ENCODE data around the gene TIGD7. TPM values are rescaled to one million over a fixed set of nuclear protein-coding genes. Genes with fewer than 3 reads are reported as not detected.

TIGD7 gene
- total RNA-seq, 1 donor from 2014 or later = 2.2 TPM

DNA sequence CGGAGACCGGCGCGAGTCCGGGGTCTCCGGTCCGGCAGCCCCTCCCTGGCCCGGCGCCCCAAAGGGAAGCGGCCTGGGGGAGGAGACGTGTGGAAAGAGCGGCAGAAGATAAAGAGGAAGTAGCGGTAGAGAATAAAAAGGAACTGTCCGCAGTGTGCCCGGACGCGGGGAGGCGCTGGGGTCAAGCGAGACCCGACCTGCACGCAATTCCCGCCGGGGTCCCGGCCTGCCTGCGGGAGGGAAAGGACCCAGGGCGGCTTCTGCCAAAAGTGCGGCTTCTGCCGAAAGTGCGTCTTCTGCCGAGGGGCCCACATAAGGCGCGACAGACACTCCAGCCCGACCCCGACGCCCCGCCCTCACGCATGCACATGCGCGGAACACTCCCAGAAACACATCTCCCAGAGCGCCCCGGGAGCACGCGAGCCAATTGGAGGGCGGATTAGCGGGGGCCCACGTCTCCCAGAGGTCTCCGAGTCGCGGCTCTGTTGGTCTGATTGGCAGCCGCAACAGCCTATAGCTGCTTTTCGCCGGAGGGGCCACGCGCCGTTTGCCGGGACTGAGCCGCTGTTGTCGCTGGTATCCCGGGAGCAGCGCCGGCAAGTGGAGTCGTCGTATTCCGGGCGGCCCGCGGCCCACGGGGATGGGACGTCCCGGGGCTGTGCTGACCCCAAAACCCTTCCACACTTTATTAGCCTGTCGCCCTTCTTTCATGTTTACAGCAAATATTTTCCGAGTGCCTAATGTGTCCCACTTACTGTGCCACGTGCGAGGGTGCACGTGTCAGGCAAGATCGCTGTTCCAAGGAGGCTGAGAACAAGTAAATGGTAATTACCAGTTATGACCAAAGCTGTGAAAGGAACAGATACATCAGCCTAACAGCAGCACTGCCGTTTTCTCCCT lies 40.8 kb downstream of the TIGD7 start:
- peaks cover 0 to 9% of the 10 kb centered on the region in 2 donors for H3K36me3 ChIP-seq
- peak in 1 of 2 donors; percentile 96 for DNase-seq (ENCODE audit: extremely low spot score in 2 of 2)
- peaks cover 18% of the 10 kb centered on the region for H3K4me1 ChIP-seq
- H3K9me3 ChIP-seq = no peaks in the 10 kb centered on the region
- H3K4me3 ChIP-seq = peak overlapping the region; percentile 59 to 94
- TF ChIP-seq POLR2A (IDR thresholded peaks at IDR 0.05) (peak in 1 of 2 donors; percentile 81), POLR2AphosphoS5 (IDR thresholded peaks at IDR 0.05; ENCODE audit: insufficient read depth in 1 of 2, low read depth in 1 of 2) (peak; percentile 81 to 96)
- TF ChIP-seq, protein P1, sequence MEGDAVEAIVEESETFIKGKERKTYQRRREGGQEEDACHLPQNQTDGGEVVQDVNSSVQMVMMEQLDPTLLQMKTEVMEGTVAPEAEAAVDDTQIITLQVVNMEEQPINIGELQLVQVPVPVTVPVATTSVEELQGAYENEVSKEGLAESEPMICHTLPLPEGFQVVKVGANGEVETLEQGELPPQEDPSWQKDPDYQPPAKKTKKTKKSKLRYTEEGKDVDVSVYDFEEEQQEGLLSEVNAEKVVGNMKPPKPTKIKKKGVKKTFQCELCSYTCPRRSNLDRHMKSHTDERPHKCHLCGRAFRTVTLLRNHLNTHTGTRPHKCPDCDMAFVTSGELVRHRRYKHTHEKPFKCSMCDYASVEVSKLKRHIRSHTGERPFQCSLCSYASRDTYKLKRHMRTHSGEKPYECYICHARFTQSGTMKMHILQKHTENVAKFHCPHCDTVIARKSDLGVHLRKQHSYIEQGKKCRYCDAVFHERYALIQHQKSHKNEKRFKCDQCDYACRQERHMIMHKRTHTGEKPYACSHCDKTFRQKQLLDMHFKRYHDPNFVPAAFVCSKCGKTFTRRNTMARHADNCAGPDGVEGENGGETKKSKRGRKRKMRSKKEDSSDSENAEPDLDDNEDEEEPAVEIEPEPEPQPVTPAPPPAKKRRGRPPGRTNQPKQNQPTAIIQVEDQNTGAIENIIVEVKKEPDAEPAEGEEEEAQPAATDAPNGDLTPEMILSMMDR (IDR thresholded peaks at IDR 0.05) = no peak
- peak overlapping the region; percentile 99 for H3K27ac ChIP-seq
- no peaks in the 10 kb centered on the region for H3K27me3 ChIP-seq
- intact Hi-C loops (cut with DNase I) = loop anchor here (2.0 kb wide), 1 partner anchor 18 kb away; the partner anchor contains the start of gene ZNF263

DNA sequence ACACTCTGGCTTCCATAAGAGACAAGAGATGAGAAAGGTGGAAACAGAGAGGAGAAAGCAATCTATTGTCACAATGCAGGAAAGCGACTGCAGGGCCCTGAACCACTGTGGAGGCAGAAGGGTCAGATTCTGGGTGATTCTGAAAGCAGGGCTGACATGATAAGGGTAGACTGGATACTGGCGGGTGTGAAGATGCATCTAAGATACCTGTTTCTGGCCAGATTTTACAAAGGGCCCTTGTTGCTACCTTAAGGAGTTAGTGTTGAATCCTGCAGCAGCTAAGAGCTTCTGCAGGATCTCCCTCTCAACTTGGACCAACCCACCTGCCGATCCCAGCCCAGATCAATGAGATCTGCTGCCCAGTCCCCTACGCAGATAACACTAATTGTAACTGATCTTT lies 42.7 kb downstream of the TIGD7 start:
- Histone ChIP-seq H3K27me3 (no peaks in the 10 kb centered on the region), H3K36me3 (peaks cover 0 to 9% of the 10 kb centered on the region in 2 donors), H3K27ac (no peak overlapping the region), H3K4me3 (no peak overlapping the region), H3K9me3 (no peaks in the 10 kb centered on the region), H3K4me1 (peaks cover 18% of the 10 kb centered on the region)
- TF ChIP-seq POLR2AphosphoS5 (IDR thresholded peaks at IDR 0.05; ENCODE audit: insufficient read depth in 1 of 2, low read depth in 1 of 2) (no peak), POLR2A (IDR thresholded peaks at IDR 0.05) (no peak)
- TF ChIP-seq, protein P1 (IDR thresholded peaks at IDR 0.05) = no peak
- intact Hi-C loops (cut with DNase I) = no loop called here
- DNase-seq (ENCODE audit: extremely low spot score in 2 of 2) = no peak

DNA sequence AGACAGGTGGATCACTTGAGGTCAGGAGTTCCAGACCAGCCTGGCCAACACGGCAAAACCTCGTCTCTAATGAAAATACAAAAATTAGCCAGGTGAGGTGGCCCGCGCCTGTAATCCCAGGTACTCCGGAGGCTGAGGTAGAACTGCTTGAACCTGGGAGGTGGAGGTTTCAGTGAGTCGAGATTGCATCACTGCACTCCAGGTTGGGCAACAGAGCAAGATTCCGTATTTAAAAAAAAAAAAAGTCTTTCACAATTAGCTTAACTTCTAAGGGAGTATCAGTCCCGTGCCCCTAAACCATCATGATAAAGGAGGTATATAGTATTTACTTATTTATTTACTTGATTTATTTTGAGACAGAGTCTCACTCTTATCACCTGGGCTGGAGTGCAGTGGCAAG lies 45.4 kb downstream of the TIGD7 start:
- peaks cover 10% of the 10 kb centered on the region for H3K4me1 ChIP-seq
- H3K9me3 ChIP-seq = no peaks in the 10 kb centered on the region
- intact Hi-C loops (cut with DNase I) = no loop called here
- DNase-seq (ENCODE audit: extremely low spot score in 2 of 2) = no peak
- TF ChIP-seq POLR2AphosphoS5 (IDR thresholded peaks at IDR 0.05; ENCODE audit: insufficient read depth in 1 of 2, low read depth in 1 of 2) (no peak), POLR2A (IDR thresholded peaks at IDR 0.05) (no peak)
- TF ChIP-seq, protein P1 (IDR thresholded peaks at IDR 0.05) = no peak
- H3K27ac ChIP-seq = no peak overlapping the region
- no peaks in the 10 kb centered on the region for H3K27me3 ChIP-seq
- H3K4me3 ChIP-seq = no peak overlapping the region
- no peaks in the 10 kb centered on the region for H3K36me3 ChIP-seq

DNA sequence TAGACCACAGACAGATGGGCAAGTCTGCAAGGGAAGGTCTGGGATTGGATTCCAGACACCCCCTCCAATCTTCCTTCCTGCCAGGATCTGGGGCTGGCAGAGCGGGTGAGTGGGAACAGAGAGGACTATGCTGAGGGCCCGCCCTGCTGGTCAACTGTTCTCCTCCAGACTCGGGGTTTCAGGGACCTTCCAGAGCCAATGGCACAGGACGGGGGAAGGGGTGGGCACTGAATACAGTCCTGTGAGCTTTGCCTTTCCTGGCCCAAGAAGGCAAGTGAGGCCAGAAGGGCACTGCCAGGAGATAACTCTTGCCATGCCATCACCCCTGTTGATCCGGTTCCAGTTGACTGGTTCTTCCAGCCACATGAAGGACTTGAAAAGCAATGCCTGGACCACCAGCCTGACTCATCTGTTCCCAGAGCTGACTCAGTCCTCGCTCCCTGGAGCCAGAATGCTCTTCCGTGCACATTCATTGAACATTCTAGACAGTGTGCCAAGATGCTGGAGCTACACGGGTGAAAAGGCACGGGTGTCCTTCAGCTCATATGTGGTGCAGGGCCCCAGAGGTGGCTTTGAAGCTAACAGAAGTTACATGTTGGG lies 48.3 kb downstream of the TIGD7 start:
- H3K27ac ChIP-seq = no peak overlapping the region
- intact Hi-C loops (cut with DNase I) = no loop called here

DNA sequence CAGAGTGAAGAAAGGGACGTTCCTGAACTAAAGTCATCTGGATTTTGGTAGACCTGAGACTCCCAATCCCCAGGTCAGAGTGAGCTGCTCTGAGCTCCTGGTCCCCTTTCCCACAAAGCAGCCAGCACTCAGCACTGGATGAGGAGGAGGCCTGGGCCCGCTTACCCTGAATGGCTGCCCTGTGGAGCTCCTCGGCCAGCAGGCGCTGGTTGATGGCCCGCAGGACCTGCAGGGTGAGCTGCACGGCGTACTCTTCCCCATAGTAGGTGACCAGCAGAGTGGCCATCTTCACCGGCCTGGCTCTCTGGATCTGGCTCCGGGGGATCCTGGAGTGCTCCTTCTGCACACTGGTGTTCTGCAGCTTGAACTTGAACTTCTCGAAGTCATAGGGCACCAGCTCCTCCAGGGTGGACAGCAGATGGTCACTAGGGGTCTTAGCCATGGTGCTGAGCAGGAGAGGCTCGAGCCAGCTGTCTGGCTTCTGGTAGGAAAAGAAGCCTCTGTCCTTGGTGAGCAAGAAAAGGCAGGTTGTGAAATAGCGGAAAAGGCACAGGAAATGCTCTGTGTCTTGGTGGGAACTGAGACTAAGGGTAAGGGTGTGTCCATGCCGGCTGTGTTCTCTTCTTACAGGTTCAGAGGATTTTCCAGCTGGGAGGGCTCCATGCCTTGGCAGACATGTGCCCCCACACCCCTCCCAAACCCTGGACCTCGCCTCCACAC lies 48.9 kb downstream of the TIGD7 start, which contains the start of gene MEFV:
Gene MEFV (minus strand): TSS at position 488 of the 720 bp plus-strand sequence. CDS start 46 bp downstream, at position 442.
- no peaks in the 10 kb centered on the region for H3K9me3 ChIP-seq
- intact Hi-C loops (cut with DNase I) = no loop called here
- TF ChIP-seq POLR2AphosphoS5 (IDR thresholded peaks at IDR 0.05; ENCODE audit: insufficient read depth in 1 of 2, low read depth in 1 of 2) (no peak), POLR2A (IDR thresholded peaks at IDR 0.05) (no peak)
- TF ChIP-seq, protein P1 (IDR thresholded peaks at IDR 0.05) = no peak
- H3K27me3 ChIP-seq = no peaks in the 10 kb centered on the region
- no peak within 1 kb of the TSS for H3K27ac ChIP-seq
- H3K36me3 ChIP-seq = no peaks in the 10 kb centered on the region
- no peak for DNase-seq (ENCODE audit: extremely low spot score in 2 of 2)
- no peaks in the 10 kb centered on the region for H3K4me1 ChIP-seq
- H3K4me3 ChIP-seq = no peak within 1 kb of the TSS

More for the DNA sequence above, 48.3 kb downstream of the TIGD7 start:
- Histone ChIP-seq H3K4me3 (no peak overlapping the region), H3K4me1 (no peaks in the 10 kb centered on the region), H3K27me3 (no peaks in the 10 kb centered on the region), H3K9me3 (no peaks in the 10 kb centered on the region), H3K36me3 (no peaks in the 10 kb centered on the region)
- no peak for TF ChIP-seq POLR2A (IDR thresholded peaks at IDR 0.05)
- DNase-seq (ENCODE audit: extremely low spot score in 2 of 2) = no peak
